ENCODE data around the gene FAM204A. TPM values are rescaled to one million over a fixed set of nuclear protein-coding genes. Genes with fewer than 3 reads are reported as not detected.

FAM204A gene
- total and polyA plus RNA-seq, 2 of the 13 experiments (the other 11 are each of a cell fraction or from before 2014, with no cell fraction given) = 9.2 to 61.0 TPM

DNA sequence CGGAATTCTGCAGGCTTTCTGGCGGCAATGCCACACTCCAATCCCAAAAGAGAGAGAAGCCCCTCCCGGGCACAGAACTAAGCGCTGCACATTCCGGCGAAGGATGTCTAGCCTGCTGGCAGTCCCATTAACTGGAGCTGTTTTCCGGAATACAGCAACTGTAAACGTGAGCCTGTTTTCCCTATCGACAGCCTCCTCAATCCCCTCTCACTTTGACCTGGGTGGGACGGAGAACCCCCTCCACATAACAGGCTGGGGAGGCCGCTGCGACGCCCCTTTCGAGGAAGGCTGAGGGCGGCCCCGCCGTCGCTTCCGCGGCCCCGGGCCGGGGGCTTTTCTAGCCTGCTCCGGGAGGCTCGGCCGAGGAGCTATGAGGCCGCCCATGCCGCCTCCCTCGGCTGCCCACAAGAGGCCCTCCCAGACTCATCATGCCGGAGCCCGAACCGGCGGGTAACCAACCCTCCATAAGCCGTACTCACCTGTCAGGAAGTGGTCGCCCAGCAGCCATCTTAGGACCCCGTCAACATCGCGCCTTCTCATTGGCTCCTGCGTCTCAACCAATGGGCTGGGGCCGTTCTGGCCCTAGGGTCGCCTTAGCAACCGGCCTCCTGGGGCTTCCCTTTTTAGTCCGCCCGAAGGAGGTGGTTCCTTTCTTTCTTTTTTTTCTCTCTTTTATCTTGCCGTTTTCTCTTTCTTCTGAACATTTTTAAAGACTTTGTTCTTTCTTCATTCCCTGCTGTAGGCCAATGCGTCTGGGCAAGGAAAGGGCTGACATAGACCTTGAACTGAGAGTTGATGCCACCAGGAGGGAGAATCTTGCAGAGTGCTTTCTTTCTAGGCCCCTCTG is at the start of gene FAM204A (continued):
- no peak for TF ChIP-seq PCBP1 (IDR thresholded peaks at IDR 0.05; ENCODE audit: borderline replicate concordance, low read depth, low read length)
- TF ChIP-seq ZFP62 (CRISPR knock-in tag; IDR thresholded peaks at IDR 0.05) = no peak
- peak; percentile 82 for TF ChIP-seq KMT2B (CRISPR knock-in tag; IDR thresholded peaks at IDR 0.05)
- TF ChIP-seq ZNF24 (IDR thresholded peaks at IDR 0.05) = no peak
- TF ChIP-seq ZNF891 (CRISPR knock-in tag; IDR thresholded peaks at IDR 0.05) = 0 out of 2 replicates have a peak, but pooled peaks have one; percentile 56
- TF ChIP-seq, protein P1, sequence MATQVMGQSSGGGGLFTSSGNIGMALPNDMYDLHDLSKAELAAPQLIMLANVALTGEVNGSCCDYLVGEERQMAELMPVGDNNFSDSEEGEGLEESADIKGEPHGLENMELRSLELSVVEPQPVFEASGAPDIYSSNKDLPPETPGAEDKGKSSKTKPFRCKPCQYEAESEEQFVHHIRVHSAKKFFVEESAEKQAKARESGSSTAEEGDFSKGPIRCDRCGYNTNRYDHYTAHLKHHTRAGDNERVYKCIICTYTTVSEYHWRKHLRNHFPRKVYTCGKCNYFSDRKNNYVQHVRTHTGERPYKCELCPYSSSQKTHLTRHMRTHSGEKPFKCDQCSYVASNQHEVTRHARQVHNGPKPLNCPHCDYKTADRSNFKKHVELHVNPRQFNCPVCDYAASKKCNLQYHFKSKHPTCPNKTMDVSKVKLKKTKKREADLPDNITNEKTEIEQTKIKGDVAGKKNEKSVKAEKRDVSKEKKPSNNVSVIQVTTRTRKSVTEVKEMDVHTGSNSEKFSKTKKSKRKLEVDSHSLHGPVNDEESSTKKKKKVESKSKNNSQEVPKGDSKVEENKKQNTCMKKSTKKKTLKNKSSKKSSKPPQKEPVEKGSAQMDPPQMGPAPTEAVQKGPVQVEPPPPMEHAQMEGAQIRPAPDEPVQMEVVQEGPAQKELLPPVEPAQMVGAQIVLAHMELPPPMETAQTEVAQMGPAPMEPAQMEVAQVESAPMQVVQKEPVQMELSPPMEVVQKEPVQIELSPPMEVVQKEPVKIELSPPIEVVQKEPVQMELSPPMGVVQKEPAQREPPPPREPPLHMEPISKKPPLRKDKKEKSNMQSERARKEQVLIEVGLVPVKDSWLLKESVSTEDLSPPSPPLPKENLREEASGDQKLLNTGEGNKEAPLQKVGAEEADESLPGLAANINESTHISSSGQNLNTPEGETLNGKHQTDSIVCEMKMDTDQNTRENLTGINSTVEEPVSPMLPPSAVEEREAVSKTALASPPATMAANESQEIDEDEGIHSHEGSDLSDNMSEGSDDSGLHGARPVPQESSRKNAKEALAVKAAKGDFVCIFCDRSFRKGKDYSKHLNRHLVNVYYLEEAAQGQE (IDR thresholded peaks at IDR 0.05; ENCODE audit: borderline replicate concordance in 1 of 2, low read depth in 1 of 2, low read length in 2 of 2) = peak in 1 of 2 experiments; percentile 47; a peak in 1 of 4 replicates
- no peak for TF ChIP-seq SRSF4 (IDR thresholded peaks at IDR 0.05; ENCODE audit: low read depth, low read length, poor library complexity, severe bottlenecking)
- TF ChIP-seq, protein P2, sequence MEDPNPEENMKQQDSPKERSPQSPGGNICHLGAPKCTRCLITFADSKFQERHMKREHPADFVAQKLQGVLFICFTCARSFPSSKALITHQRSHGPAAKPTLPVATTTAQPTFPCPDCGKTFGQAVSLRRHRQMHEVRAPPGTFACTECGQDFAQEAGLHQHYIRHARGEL (CRISPR knock-in tag; IDR thresholded peaks at IDR 0.05) = no peak
- TF ChIP-seq NFKBIZ (CRISPR knock-in tag; IDR thresholded peaks at IDR 0.05) = no peak
- TF ChIP-seq ZZZ3 (CRISPR knock-in tag; IDR thresholded peaks at IDR 0.05; ENCODE audit: borderline replicate concordance) = no peak
- peak; percentile 42; the same call in 1 of the 2 replicates for TF ChIP-seq AHR (CRISPR knock-in tag; IDR thresholded peaks at IDR 0.05)
- peak; percentile 43; the same call in 1 of the 2 replicates for TF ChIP-seq BORCS8-MEF2B (CRISPR knock-in tag; IDR thresholded peaks at IDR 0.05)
- no peak for TF ChIP-seq PRMT3 (CRISPR knock-in tag; IDR thresholded peaks at IDR 0.05; ENCODE audit: borderline replicate concordance, low read depth)
- peak; percentile 63 for TF ChIP-seq EED (CRISPR knock-in tag; IDR thresholded peaks at IDR 0.05)
- TF ChIP-seq, protein P3, sequence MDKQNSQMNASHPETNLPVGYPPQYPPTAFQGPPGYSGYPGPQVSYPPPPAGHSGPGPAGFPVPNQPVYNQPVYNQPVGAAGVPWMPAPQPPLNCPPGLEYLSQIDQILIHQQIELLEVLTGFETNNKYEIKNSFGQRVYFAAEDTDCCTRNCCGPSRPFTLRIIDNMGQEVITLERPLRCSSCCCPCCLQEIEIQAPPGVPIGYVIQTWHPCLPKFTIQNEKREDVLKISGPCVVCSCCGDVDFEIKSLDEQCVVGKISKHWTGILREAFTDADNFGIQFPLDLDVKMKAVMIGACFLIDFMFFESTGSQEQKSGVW (CRISPR knock-in tag; IDR thresholded peaks at IDR 0.05; ENCODE audit: borderline replicate concordance) = no peak
- TF ChIP-seq HCFC1 (IDR thresholded peaks at IDR 0.05; ENCODE audit: low read depth, low read length) = peak; percentile 63
- TF ChIP-seq ZNF253 (CRISPR knock-in tag; IDR thresholded peaks at IDR 0.05; ENCODE audit: borderline replicate concordance) = no peak
- TF ChIP-seq ZNF383 (CRISPR knock-in tag; IDR thresholded peaks at IDR 0.05; ENCODE audit: borderline replicate concordance) = no peak
- TF ChIP-seq CEBPG (CRISPR knock-in tag; IDR thresholded peaks at IDR 0.05) = no peak
- TF ChIP-seq ZNF354B (CRISPR knock-in tag; IDR thresholded peaks at IDR 0.05) = no peak
- TF ChIP-seq TMF1 (CRISPR knock-in tag; IDR thresholded peaks at IDR 0.05; ENCODE audit: low read depth) = no peak
- TF ChIP-seq NFYC (CRISPR knock-in tag; IDR thresholded peaks at IDR 0.05) = peak; percentile 99
- no peak for TF ChIP-seq ZBTB21 (CRISPR knock-in tag; IDR thresholded peaks at IDR 0.05)
- TF ChIP-seq ZNF746 (CRISPR knock-in tag; IDR thresholded peaks at IDR 0.05) = no peak
- peak; percentile 95 for TF ChIP-seq GATAD1 (CRISPR knock-in tag; IDR thresholded peaks at IDR 0.05)
- TF ChIP-seq, protein P4, sequence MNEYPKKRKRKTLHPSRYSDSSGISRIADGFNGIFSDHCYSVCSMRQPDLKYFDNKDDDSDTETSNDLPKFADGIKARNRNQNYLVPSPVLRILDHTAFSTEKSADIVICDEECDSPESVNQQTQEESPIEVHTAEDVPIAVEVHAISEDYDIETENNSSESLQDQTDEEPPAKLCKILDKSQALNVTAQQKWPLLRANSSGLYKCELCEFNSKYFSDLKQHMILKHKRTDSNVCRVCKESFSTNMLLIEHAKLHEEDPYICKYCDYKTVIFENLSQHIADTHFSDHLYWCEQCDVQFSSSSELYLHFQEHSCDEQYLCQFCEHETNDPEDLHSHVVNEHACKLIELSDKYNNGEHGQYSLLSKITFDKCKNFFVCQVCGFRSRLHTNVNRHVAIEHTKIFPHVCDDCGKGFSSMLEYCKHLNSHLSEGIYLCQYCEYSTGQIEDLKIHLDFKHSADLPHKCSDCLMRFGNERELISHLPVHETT (CRISPR knock-in tag; conservative IDR thresholded peaks at IDR 0.05) = no peak
